B cell (primary cell): Measurements from ENCODE around the gene TMEM52. TPM values are rescaled to one million over a fixed set of nuclear protein-coding genes. Genes with fewer than 3 reads are reported as not detected.

Experiments
- ATAC-seq: fragments of 200-7000 bp; cut with Tn5 transposase; one replicate; pipeline ENCODE4 v1.10.0; 2021; ENCODE audit warnings: low read depth, mild to moderate bottlenecking, moderate number of reproducible peaks, moderate library complexity
- CTCF ChIA-PET: fragments of 350-600 bp; sonication (Branson Sonifier 250); formaldehyde crosslinking; loops from one replicate; lab custom pipeline; 2021; ENCODE audit warnings: antibody characterized with exemption, inconsistent platforms; lab: Charles Lee
- POLR2A ChIA-PET: fragments of 350-600 bp; sonication (Branson Sonifier 250); formaldehyde crosslinking; loops from one replicate; lab custom pipeline; 2021; ENCODE audit warnings: antibody characterized with exemption; lab: Charles Lee
- DNase-seq: peaks from one replicate; pipeline ENCODE4 v3.0.0; 2013
- H2AFZ ChIP-seq: 2 replicates; pipeline ENCODE4 v1.6.1; 2012; ENCODE audit warnings: mild to moderate bottlenecking, low read depth, low read length; ENCODE audit not compliant: insufficient read depth, poor library complexity, severe bottlenecking
- H3K27ac ChIP-seq, 2 donors: 1 replicate in 1 of 2; 2 replicates in 1 of 2; pipeline ENCODE4 v1.5.1; 2012 to 2013; ENCODE audit warnings: low read length in 2 of 2, mild to moderate bottlenecking in 2 of 2, moderate library complexity in 1 of 2
- H3K27me3 ChIP-seq, 4 experiments: fragments of 200-600 bp in 1 of 4; sonication (generic) in 1 of 4; replicated peaks in 1 of 4; 1 replicate in 2 of 4; 2 replicates in 2 of 4; pipeline versions ENCODE4 v1.6.1 to v1.7.0; 2013 to 2016; ENCODE audit warnings: low read length in 3 of 4, mild to moderate bottlenecking in 2 of 4, mixed read lengths in 1 of 4, moderate library complexity in 1 of 4; ENCODE audit not compliant: insufficient read depth in 4 of 4, control insufficient read depth in 3 of 4; ENCODE audit errors: control extremely low read depth in 1 of 4
- H3K36me3 ChIP-seq, 2 experiments: replicated peaks in 1 of 2; 1 replicate in 1 of 2; 2 replicates in 1 of 2; pipeline versions ENCODE4 v1.6.1 to v1.7.1; 2013; ENCODE audit warnings: low read length in 1 of 2; ENCODE audit not compliant: insufficient read depth in 2 of 2, control insufficient read depth in 1 of 2; ENCODE audit errors: control extremely low read depth in 1 of 2, extremely low read depth in 1 of 2
- H3K4me1 ChIP-seq, 2 donors: fragments of 200-600 bp in 1 of 2; sonication (generic) in 1 of 2; 1 replicate in 1 of 2; 2 replicates in 1 of 2; pipeline versions ENCODE4 v1.5.1 to v1.6.1; 2013 to 2017; ENCODE audit warnings: low read length in 2 of 2; ENCODE audit not compliant: control insufficient read depth in 2 of 2, insufficient read depth in 2 of 2
- H3K4me2 ChIP-seq: replicated peaks from 2 replicates; pipeline ENCODE3; 2012; ENCODE audit warnings: mild to moderate bottlenecking, low read depth, low read length; ENCODE audit not compliant: poor library complexity, severe bottlenecking
- H3K4me3 ChIP-seq, 5 experiments: fragments of 200-600 bp in 1 of 5; sonication (generic) in 1 of 5; 1 replicate in 3 of 5; 2 replicates in 2 of 5; pipeline versions ENCODE4 v1.5.1 to v1.7.0; 2011 to 2016; ENCODE audit warnings: low read length in 4 of 5, mild to moderate bottlenecking in 4 of 5, low read depth in 2 of 5, control low read depth in 1 of 5, moderate library complexity in 1 of 5; ENCODE audit not compliant: insufficient read depth in 1 of 5; ENCODE audit errors: control extremely low read depth in 1 of 5, extremely low read depth in 1 of 5
- H3K79me2 ChIP-seq: fragments of 200-600 bp; sonication (generic); one replicate; pipeline ENCODE4 v1.6.0; 2016; ENCODE audit warnings: low read length; ENCODE audit not compliant: control insufficient read depth, insufficient read depth
- H3K9ac ChIP-seq: fragments of 200-600 bp; sonication (generic); 2 replicates; pipeline ENCODE4 v1.6.1; 2017; ENCODE audit warnings: mild to moderate bottlenecking, low read length, moderate library complexity
- H3K9me3 ChIP-seq, 3 donors: one replicate each; pipeline versions ENCODE4 v1.6.1 to v1.7.1; 2013; ENCODE audit warnings: low read length in 2 of 3; ENCODE audit not compliant: control insufficient read depth in 2 of 3, insufficient read depth in 1 of 3; ENCODE audit errors: control extremely low read depth in 1 of 3
- H4K20me1 ChIP-seq: 2 replicates; pipeline ENCODE4 v1.6.0; 2012; ENCODE audit warnings: mild to moderate bottlenecking, low read length; ENCODE audit not compliant: insufficient read depth, control insufficient read depth, poor library complexity, severe bottlenecking
- H3K27ac Mint-ChIP-seq: one replicate; pipeline ENCODE4 v1.8.0; 2021; ENCODE audit warnings: mixed read lengths
- H3K27me3 Mint-ChIP-seq: one replicate; pipeline ENCODE4 v1.8.0; 2021; ENCODE audit warnings: mixed read lengths
- H3K4me1 Mint-ChIP-seq: one replicate; pipeline ENCODE4 v1.8.0; 2021; ENCODE audit warnings: mixed read lengths
- H3K4me3 Mint-ChIP-seq: one replicate; pipeline ENCODE4 v1.8.0; 2021; ENCODE audit warnings: mixed read lengths
- H3K9me3 Mint-ChIP-seq: one replicate; pipeline ENCODE4 v1.8.0; 2022; ENCODE audit warnings: mixed read lengths; ENCODE audit not compliant: insufficient read depth
- EZH2 ChIP-seq: IDR thresholded peaks from 2 replicates; pipeline ENCODE4 v1.6.1; 2012; ENCODE audit warnings: borderline replicate concordance, low read depth, mild to moderate bottlenecking, moderate library complexity, low read length; ENCODE audit not compliant: insufficient read depth, poor library complexity, severe bottlenecking
- WGBS: methylation state at CpG from one replicate; pipeline ENCODE4 v1.1.5; 2013; ENCODE audit warnings: missing lambda C conversion rate; ENCODE audit not compliant: insufficient coverage; 5-methylcytosine and 5-hydroxymethylcytosine counted together
- intact Hi-C: fragments of 100-400 bp; cut with micrococcal nuclease; formaldehyde crosslinking; loops from one replicate; pipeline ENCODE4 v1.10.0; 2022
- polyA plus RNA-seq: library from polyadenylated mRNA; depleted of rRNA; stranded (reverse); fragments of >200 nt; gene quantifications from 2 replicates; pipeline ENCODE4 v1.2.3, GENCODE V29; 2012
- total RNA-seq, 2 donors: library from RNA; stranded (reverse); fragments of 120-200 nt in 1 of 2; gene quantifications; 1 replicate in 1 of 2; 2 replicates in 1 of 2; pipeline versions ENCODE4 v1.2.3 to v1.2.4, GENCODE V29; 2013 to 2022
- TF ChIP-seq, protein P1 (sequence below): fragments of 200-600 bp; IDR thresholded peaks from one replicate; pipeline ENCODE4 v1.8.0; 2022; ENCODE audit warnings: antibody characterized with exemption, mild to moderate bottlenecking

Gene TMEM52
- total and polyA plus RNA-seq, 2 donors (not counting 1 experiment from before 2014, with no cell fraction given) = 0.69 to 1.00 TPM

DNA sequence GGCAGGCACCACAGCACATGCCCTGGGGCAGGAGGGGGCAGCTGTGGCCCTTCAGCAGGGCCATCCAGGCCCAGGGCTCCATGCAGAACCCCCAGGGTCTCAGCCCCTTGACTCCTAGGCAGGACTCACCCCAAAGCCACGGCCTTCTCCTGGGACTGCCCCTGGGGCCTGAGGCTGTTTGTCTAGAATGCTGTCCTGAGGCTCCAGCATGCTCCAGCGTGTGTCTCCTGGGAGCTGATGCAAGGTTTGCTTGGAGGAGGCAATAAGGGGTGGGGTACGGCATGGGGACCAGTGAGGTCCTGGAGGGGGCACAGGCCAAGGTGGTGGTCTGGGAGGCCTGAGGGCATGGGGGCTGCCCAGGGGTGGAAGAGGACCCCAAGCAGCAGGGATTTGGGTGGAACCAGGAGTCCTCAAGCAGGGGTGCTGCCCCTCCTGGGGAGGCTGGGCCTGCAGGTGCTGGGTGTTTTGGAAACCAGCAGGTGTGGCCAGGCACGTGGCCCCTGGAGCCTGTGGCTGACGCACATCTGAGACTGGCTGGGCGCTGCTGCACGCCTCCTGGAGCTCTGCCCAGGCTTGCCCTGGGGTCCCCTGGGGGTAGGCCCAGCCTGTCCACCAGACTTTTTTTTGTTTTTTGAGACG lies 11.9 kb downstream of the TMEM52 start:
- Histone ChIP-seq H4K20me1 (no peaks in the 10 kb centered on the region), H2AFZ (no peak overlapping the region), H3K4me3 (no peak overlapping the region), H3K27me3 (no peaks in the 10 kb centered on the region), H3K9ac (no peak overlapping the region), H3K9me3 (peaks cover 0 to 15% (median 0%) of the 10 kb centered on the region in 3 donors), H3K4me2 (peak overlapping the region; percentile 33), H3K27ac (peak overlapping the region; percentile 10 to 30), H3K4me1 (peaks cover 23 to 34% of the 10 kb centered on the region in 2 donors), H3K79me2 (peaks cover 26% of the 10 kb centered on the region), H3K36me3 (no peaks in the 10 kb centered on the region)
- peak overlapping the region; percentile 74 for H3K27ac Mint-ChIP-seq
- CTCF ChIA-PET = interaction anchor here (1.1 to 6.3 kb wide), 10 partner anchors 10 to 138 kb away, joined by 3 to 67 read pairs (median 14); partner anchors contain the start of gene NADK
- 12% methylated on average over 8 of the region's 8 CpGs for WGBS
- POLR2A ChIA-PET = interaction anchor here (0.6 to 3.5 kb wide), 7 partner anchors 12 to 277 kb away, joined by 3 to 24 read pairs (median 5); partner anchors contain the start of genes NADK and TMEM52
- H3K9me3 Mint-ChIP-seq = no peaks in the 10 kb centered on the region
- intact Hi-C loops = loop anchor here (5.0 kb wide), 2 partner anchors 65 to 290 kb away; no protein-coding TSS in a partner anchor
- DNase-seq = peak; percentile 74
- peaks cover 26% of the 10 kb centered on the region for H3K4me1 Mint-ChIP-seq
- no peak for TF ChIP-seq EZH2
- TF ChIP-seq, protein P1, sequence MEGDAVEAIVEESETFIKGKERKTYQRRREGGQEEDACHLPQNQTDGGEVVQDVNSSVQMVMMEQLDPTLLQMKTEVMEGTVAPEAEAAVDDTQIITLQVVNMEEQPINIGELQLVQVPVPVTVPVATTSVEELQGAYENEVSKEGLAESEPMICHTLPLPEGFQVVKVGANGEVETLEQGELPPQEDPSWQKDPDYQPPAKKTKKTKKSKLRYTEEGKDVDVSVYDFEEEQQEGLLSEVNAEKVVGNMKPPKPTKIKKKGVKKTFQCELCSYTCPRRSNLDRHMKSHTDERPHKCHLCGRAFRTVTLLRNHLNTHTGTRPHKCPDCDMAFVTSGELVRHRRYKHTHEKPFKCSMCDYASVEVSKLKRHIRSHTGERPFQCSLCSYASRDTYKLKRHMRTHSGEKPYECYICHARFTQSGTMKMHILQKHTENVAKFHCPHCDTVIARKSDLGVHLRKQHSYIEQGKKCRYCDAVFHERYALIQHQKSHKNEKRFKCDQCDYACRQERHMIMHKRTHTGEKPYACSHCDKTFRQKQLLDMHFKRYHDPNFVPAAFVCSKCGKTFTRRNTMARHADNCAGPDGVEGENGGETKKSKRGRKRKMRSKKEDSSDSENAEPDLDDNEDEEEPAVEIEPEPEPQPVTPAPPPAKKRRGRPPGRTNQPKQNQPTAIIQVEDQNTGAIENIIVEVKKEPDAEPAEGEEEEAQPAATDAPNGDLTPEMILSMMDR = no peak
- H3K27me3 Mint-ChIP-seq = no peaks in the 10 kb centered on the region
- peak overlapping the region; percentile 75 for H3K4me3 Mint-ChIP-seq
- ATAC-seq = peak; percentile 28
